HG03558 (cell line): ENCODE results near the gene PIK3R3.
"Not testable (repeated sequence)": the region's sequence is repeated elsewhere in the genome, so short reads cannot be mapped to it uniquely, and the experiment has no call there.

ENCODE experiments used
- ATAC-seq: cut with Tn5 transposase; IDR thresholded peaks from one replicate; pipeline ENCODE4 v1.9.1; 2021; ENCODE audit warnings: moderate number of reproducible peaks; ENCODE audit not compliant: unreplicated experiment; ENCODE audit errors: extremely low read depth

PIK3R3 gene

DNA sequence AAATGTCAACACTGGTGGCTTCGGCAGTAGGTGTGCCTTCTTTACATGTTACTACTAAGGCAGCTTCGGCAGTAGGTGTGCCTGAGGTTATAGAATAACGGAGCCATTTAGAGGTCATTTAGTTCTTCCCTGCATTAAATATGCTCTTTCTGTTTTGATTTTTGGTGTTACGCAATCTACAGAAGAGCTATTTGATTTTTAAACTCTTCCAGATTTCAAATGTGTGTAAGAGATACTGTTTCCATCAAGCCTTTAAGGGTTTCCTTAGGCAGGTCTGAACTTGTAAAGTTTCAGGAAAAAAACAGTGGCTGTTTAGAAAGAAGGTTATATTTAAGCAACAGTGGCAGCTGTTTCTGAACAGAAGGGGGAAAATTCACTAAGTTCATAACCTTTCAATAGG, 54.8 kb downstream of the PIK3R3 start:
- ATAC-seq = no peak

GRCh38 chr1:46076343-46076742, 56.1 kb downstream of the PIK3R3 start:
- no peak for ATAC-seq

GRCh38 chr1:46072975-46073374, 59.5 kb downstream of the PIK3R3 start:
- ATAC-seq = no peak

GRCh38 chr1:46070164-46070814, 62.1 kb downstream of the PIK3R3 start:
- no peak for ATAC-seq

- ATAC-seq = no peak
These were observed 63.9 kb downstream of the PIK3R3 start for GRCh38 chr1:46068525-46068924.

GRCh38 chr1:46067652-46068051, 64.8 kb downstream of the PIK3R3 start:
- ATAC-seq = no peak

DNA sequence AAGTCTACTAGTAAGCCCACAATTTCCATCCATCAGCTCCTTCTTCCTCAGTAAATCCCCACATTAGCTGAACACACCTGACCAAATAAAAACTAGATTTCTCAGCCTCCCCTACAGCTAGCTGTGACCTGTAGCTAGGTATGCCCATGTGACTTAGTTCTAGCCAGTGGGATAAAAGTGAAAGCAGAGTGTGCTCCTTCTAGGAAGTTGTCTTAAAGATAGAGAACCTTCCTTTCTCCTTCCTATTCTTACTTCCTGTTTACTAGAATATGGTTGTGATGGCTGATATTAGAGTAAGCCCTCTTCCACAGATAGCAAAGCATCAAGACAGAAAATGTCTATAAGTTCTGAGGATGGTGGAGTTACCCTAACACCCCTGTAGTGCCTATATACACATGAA, 67.0 kb downstream of the PIK3R3 start:
- no peak for ATAC-seq

GRCh38 chr1:46064708-46065107, 67.7 kb downstream of the PIK3R3 start:
- ATAC-seq = no peak

GRCh38 chr1:46062651-46063319, 69.6 kb downstream of the PIK3R3 start:
- ATAC-seq = no peak

DNA sequence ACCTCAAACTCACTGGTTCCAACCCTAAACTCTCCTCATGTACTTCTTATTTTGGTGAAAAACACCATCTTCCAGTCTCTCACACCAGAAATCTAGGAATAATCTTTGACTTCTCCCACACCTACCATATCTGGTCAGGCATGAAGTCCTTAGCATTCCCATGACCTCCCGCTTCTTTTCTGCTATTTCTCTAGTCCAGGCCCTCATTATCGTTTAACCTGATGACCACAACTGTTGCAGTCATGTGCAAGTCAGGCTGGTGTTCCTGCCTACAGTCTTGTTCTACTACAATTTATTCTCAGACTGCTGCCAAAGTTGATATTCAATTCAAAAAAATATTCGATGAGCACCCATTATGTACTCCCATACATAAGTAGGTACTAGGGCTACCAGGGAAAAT, 71.3 kb downstream of the PIK3R3 start:
- no peak for ATAC-seq

- no peak for ATAC-seq
These were observed 73.5 kb downstream of the PIK3R3 start for GRCh38 chr1:46058936-46059335.

DNA sequence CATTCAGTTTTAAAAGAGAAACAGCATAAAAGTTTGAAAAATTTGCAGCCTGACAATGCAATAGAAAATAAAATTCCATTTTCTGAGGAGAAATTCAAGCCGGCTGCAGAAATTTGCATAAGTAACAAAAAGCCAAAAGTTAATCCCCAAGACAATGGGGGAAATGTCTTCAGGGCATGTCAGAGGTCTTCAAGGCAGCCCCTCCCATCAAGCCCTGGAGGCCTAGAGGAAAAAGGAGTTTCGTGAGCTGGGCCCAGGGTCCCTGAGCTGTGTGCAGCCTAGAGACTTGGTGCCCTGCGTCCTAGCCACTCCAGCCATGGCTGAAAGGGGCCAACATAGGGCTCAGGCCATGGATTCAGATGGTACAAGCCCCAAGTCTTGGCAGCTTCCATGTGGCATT, 74.6 kb downstream of the PIK3R3 start:
- no peak for ATAC-seq

DNA sequence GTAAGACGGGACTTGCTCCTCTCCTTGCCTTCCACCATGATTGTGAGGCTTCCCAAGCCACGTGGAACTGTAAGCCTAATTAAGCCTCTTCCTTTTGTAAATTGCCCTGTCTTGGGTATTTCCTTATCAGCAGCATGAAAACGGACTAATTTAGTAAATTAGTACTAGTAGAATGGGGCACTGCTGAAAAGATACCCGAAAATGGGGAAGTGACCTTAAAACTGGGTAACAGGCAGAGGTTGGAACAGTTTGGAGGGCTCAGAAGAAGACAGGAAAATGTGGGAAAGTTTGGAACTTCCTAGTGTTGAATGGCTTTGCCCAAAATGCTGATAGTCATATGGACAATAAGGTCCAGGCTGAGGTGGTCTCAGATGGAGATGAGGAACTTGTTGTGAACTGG, 75.2 kb downstream of the PIK3R3 start:
- ATAC-seq = not testable (repeated sequence)

- ATAC-seq = no peak
These were observed 76.1 kb downstream of the PIK3R3 start for GRCh38 chr1:46056325-46056724.

DNA sequence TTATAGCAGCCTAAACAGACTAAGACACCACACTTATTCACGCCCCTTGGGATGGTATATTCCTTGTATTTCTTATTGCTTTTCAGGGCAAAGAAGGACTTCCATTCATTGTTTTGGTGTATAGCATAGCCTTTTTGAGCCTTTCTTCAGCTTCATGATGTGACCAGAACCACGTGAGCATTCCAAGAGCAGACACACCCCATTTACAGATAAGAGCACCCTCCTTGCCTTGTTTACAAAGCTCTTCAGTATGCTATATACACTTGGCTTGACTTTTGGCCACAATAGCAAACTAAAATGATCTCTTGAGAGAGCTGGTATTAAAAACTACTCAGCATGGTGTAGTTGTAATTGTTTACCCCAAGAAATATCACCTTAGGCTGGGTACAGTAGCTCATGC, 78.7 kb downstream of the PIK3R3 start:
- no peak for ATAC-seq

- no peak for ATAC-seq
These were observed 88.3 kb downstream of the PIK3R3 start for GRCh38 chr1:46044116-46044515.

DNA sequence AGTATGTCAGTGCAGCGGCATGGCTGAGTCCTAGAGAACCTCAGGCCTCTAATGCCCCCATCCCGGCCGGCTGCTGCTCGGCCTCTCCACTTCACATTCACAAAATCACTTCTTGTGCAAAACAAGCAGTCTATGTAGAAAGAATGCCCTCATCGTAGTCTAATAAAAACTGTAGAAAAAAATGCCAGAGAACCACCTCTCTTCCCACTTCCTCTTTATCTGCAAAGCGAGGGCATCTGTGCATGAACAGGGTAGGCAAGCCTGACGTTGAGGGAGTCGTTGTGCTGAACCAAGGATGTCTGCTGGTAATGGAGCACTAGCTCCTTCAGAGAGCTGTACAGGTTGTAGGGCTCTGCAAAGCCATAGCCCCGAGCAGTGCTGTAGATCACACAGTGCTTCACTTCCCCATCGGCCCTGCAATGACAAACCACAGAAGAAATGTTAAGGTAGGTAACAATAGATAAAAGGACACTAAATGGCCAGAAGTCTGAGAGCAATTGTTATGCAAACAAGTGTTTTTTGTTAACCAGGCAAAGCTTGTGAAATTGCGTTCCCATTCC, 88.9 kb downstream of the PIK3R3 start:
- peak; percentile 57 for ATAC-seq

- no peak for ATAC-seq
These were observed 90.5 kb downstream of the PIK3R3 start for GRCh38 chr1:46041974-46042373.

- ATAC-seq = no peak
These were observed 90.9 kb downstream of the PIK3R3 start for GRCh38 chr1:46041551-46041950.

GRCh38 chr1:46039571-46040052, 92.8 kb downstream of the PIK3R3 start:
- no peak for ATAC-seq

- ATAC-seq = no peak
These were observed 95.3 kb downstream of the PIK3R3 start for GRCh38 chr1:46036894-46037839.
